Stimulated activated CD4-positive, alpha-beta T cell treated with anti-CD3 and anti-CD28 coated beads, Interleukin-1b, Interleukin-23, amount 100 ng/mL, for 48 hours (primary cell): ENCODE results near the gene LETMD1.
A peak's percentile ranks its signal among the peaks of the same experiment; 100 is the strongest.
"Not testable (repeated sequence)": the region's sequence is repeated elsewhere in the genome, so short reads cannot be mapped to it uniquely, and the experiment has no call there.

Experiments used
- DNase-seq: peaks from one replicate; pipeline ENCODE4 v3.0.0-alpha.2; 2020

Gene LETMD1

GRCh38 chr12:51047655-51048540 lies at the start of gene LETMD1:
Gene LETMD1 (plus strand): TSS chr12:51048327. CDS start chr12:51048357, 30 bp downstream.
- peak; percentile 92 for DNase-seq

- no peak for DNase-seq
These were observed 49.0 kb upstream of the LETMD1 start for GRCh38 chr12:50999093-50999492.

- DNase-seq, result no peak
These were observed 47.9 kb upstream of the LETMD1 start for GRCh38 chr12:51000245-51000644.

- DNase-seq, result no peak
These were observed 46.3 kb upstream of the LETMD1 start for GRCh38 chr12:51001799-51002198.

GRCh38 chr12:51004504-51004903 lies 43.6 kb upstream of the LETMD1 start:
- DNase-seq, result no peak

GRCh38 chr12:51005030-51005429 lies 43.1 kb upstream of the LETMD1 start:
- no peak for DNase-seq

- DNase-seq, result no peak
These were observed 42.5 kb upstream of the LETMD1 start for GRCh38 chr12:51005671-51006070.

GRCh38 chr12:51008329-51009055 lies 39.6 kb upstream of the LETMD1 start:
- no peak for DNase-seq

- peak; percentile 60 for DNase-seq
These were observed 39.1 kb upstream of the LETMD1 start for GRCh38 chr12:51009056-51009440.

GRCh38 chr12:51011955-51012354 lies 36.2 kb upstream of the LETMD1 start:
- no peak for DNase-seq

GRCh38 chr12:51012570-51013236 lies 35.4 kb upstream of the LETMD1 start:
- DNase-seq, result no peak

- DNase-seq, result no peak
These were observed 34.7 kb upstream of the LETMD1 start for GRCh38 chr12:51013441-51013840.

GRCh38 chr12:51014467-51014866 lies 33.7 kb upstream of the LETMD1 start:
- not testable (repeated sequence) for DNase-seq

GRCh38 chr12:51017452-51017851 lies 30.7 kb upstream of the LETMD1 start:
- DNase-seq, result no peak

- no peak for DNase-seq
These were observed 29.2 kb upstream of the LETMD1 start for GRCh38 chr12:51018956-51019355.

GRCh38 chr12:51019927-51020326 lies 28.2 kb upstream of the LETMD1 start:
- no peak for DNase-seq

GRCh38 chr12:51020448-51021182 lies 27.5 kb upstream of the LETMD1 start:
- no peak for DNase-seq

- DNase-seq, result no peak
These were observed 26.4 kb upstream of the LETMD1 start for GRCh38 chr12:51021694-51022093.

GRCh38 chr12:51023625-51024382 lies 24.3 kb upstream of the LETMD1 start:
- DNase-seq, result no peak

GRCh38 chr12:51025338-51025835 lies 22.7 kb upstream of the LETMD1 start:
- DNase-seq, result no peak

GRCh38 chr12:51025836-51026638 lies 22.1 kb upstream of the LETMD1 start, which contains the start of gene SLC11A2:
Gene SLC11A2 (minus strand): TSS chr12:51026384. CDS start chr12:51010728, 15,656 bp downstream.
- DNase-seq, result peak; percentile 97
